Activated gamma-delta T cell treated with Interleukin-2 at 50 U/mL for 16 hours (primary cell): ENCODE results near the gene OR52A5.
"Not testable (repeated sequence)": the region's sequence is repeated elsewhere in the genome, so short reads cannot be mapped to it uniquely, and the experiment has no call there.

Source experiments
- DNase-seq: peaks from one replicate; pipeline ENCODE4 v3.0.0-alpha.2; 2020

The OR52A5 gene

DNA sequence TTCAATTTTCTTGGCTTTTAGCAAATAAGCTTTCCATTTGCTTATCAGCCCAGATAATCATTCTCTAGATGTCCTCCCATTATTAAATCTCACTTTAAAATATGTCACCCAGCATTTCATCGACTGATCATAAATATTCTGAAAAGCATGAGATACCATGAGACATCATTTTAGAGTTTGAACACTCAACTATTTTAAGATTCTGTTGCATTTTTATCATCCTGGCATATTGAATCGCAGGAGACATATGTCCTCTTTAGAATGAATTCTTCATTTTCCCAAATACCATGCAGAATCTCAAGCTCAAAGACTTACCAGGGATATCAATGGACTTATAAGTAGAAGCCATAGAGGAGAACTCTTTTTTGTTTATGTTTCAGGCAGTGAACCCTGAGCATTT, at the start of gene OR52A5:
Gene OR52A5 (minus strand): TSS at position 361 of the 400 bp plus-strand sequence. CDS start 5,714 bp downstream, outside the sequence.
- no peak for DNase-seq

DNA sequence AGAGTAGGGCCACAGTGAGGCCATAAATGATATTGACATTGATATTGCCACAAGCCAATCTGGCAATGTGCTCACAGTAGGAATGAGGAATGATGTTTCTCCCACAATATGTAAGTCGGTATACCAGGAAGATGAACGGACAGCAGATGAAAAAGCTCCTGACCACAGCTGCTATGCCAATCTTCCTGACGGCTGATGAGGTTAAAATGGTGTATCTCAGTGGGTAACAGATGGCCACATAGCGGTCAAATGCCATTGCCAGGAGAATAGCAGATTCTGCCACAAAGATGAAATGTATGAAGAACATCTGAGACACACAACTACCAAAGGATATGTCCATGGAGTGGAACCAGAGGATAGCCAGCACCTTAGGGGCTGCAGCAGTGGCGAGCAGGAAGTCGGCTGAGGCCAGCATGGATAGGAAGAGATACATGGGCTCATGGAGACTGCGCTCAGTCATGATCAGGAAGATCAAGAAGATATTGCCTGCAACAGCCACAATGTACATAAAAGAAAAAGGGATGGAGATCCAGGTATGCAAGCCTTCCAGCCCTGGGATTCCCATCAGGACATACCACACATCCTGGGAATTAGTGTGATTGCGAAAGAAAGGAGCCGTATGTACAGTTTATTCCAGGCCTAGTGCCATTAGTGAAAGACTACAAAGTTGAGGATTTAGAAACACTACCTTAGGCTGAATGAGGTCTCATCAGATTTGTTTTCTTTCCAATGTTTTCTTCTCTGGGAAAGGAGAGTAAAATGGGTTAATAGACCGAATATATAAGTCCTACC, 40.1 kb upstream of the OR52A5 start:
- no peak for DNase-seq

DNA sequence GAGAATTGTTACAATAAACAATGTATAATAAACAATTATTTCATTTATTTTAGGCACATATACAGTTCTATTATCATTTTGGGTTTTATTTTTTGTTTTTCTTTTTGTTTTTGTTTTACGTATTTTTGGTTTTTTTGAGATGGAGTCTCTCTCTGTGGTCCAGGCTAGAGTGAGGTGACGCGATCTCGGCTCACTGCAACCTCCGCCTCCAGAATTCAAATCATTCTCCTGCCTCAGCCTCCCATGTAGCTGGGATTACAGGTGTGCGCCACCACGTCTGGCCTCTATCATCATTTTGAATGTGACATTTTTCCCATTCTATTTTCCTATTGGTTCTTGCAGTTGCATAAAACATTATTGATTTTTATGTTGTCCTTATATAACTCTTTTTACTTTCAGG, 36.8 kb upstream of the OR52A5 start:
- DNase-seq, result no peak

DNA sequence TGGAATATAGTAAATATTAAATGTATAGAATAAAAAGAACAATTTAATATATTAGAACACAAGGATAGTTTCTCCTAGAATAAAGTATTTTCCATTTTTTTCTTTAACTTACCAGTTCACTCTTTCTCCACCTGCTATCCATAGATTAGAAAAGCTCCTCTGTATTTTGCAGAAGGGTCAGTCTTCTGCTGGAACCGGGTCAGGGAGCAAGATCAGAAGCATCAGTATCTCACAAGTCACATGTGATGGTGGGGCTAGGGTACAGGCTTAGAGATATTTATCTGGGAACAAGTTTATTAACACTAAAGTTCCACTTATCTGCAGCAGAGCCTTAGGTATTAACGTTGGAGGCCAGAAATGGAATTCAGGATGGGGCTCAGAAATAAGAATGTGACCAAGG, 33.7 kb upstream of the OR52A5 start:
- DNase-seq, result no peak

DNA sequence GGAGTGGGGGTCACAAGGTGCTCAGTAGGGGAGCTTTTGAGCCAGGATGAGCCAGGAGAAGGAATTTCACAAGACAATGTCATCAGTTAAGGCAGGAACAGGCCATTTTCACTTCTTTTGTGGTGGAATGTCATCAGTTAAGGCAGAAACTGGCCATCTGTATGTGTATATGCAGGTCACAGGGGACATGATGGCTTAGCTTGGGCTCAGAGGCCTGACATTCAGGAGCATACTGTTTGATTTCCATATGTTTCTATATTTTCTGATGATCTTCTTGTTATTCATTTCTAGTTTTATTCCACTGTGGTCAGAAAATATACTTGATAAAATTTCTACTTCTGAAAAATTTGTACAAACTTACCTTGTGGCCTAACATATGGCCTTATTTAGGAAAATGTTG, 27.7 kb upstream of the OR52A5 start:
- DNase-seq, result not testable (repeated sequence)

DNA sequence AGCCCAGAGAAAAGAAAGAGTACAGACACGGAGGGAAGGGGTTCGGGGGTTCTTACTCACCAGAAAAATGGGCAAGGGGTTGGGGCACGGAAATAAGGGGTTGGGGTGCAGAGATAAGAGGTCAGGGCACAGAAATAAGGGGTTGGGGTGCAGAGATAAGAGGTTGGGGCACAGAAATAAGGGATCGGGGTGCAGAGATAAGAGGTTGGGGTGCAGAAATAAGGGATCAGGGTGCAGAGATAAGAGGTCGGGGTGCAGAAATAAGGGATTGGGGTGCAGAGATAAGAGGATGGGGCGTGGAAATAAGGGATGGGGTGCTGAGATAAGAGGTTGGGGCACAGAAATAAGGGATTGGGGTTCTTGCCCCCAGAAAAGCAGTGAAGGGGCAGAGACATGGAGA, 26.7 kb upstream of the OR52A5 start:
- DNase-seq, result not testable (repeated sequence)

DNA sequence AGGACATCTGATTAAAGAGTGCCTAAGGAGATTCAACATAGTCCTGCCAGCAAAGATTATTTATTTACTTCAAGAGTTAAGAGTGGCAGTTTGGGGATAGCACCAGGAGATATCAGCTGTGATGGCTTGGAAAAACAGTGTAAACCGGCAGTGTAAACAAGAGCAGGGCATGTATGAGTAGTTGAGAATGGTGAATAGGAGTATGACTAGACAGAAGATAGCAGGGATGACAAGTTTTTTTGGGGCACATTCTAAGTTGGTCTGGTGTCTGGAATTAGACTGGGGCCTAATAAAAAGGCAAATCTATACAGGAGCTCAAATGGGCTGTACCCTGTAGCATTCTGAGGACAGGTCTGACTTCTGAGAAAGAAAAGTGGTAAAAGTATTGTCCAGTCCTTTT, 22.9 kb upstream of the OR52A5 start:
- not testable (repeated sequence) for DNase-seq

DNA sequence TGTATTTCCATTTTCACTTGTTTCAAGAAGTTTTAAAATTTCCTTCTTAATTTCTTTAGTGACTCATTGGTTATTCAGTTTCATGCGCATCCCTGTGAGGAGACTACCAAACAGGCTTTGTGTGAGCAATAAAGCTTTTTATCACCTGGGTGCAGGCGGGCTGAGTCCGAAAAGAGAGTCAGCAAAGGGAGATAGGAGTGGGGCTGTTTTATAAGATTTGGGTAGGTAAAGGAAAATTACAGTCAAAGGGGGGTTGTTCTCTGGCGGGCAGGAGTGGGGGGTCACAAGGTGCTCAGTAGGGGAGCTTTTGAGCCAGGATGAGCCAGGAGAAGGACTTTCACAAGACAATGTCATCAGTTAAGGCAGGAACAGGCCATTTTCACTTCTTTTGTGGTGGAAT, 22.1 kb upstream of the OR52A5 start:
- DNase-seq, result not testable (repeated sequence)

DNA sequence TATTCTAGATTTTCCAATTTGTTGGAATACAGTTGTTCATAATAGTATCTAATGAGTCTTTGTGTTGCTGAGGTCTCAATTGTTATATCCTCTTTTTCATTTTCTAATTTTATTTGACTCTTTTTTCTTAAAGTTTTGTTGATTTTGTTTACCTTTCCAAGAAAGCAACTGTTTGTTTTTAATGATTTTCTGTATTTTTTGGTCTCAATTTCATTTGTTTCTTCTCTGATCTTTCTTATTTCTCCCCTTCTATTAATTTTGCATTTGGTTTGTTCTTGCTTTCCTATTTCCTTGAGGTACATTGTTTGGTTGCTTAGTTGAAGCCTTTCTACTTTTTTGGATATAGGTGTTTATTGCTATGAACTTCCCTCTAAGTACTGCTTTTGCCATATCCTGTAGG, 21.6 kb upstream of the OR52A5 start:
- DNase-seq, result no peak

DNA sequence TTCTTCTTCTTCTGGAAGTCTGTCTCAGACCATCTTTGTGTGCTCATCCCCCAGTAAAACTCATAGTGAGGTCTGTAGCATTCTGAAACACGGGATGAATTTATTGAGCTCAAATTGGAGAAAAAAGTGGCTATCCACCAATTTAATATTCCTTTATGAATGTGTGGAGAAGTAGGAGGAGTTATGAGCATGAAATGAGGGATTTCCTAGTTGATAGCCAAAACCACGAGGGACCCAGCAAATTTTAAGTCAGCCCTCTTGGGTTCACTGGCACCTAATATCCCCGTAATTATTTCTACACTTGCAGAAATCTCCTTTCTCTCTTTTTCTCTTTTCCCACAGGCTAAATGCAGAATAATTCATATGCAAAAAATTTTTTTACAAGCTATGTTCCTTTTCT, 16.5 kb upstream of the OR52A5 start, which contains the start of gene OR52A1:
Gene OR52A1 (minus strand): TSS at position 101 of the 400 bp plus-strand sequence. CDS start 2,388 bp downstream, outside the sequence.
- no peak for DNase-seq

DNA sequence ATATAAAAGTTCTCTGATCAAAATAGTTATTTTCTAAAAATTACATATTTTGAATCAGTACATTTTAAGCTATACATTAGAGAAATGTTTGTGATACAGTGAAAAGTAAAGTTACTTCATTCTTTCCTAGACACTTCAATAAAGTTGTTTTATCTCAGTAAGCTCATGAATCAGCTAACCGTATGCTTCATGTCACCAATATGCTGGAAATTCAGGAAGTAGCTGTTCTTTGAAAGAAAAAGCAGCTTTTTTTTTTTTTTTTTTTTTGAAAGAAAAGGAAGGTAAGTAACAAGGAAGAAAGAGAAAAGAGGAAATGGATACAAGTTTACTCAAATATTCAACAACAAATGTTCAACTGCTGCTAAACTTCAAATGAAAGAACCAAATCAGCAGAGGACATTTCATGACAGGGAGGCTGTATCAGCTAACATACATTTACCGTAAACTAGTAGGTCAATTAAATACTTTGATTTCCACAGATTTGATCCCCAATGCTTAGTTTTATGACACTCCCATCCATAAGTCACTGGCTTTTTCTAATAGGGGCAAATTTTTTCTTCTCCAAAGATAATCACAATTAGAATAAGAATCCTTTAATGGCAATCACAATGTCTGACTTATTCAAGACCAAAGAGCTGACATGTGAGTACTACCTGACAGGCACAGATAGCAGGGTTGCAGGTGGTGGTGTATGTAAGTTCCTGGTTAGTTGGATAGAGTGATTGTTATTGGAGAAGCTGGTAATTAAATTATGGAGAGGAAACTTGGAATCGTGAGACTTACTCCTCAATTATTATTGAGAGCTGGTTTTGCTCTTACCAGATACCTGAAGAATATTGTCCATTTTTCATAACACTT, 15.6 kb upstream of the OR52A5 start:
- DNase-seq, result no peak

DNA sequence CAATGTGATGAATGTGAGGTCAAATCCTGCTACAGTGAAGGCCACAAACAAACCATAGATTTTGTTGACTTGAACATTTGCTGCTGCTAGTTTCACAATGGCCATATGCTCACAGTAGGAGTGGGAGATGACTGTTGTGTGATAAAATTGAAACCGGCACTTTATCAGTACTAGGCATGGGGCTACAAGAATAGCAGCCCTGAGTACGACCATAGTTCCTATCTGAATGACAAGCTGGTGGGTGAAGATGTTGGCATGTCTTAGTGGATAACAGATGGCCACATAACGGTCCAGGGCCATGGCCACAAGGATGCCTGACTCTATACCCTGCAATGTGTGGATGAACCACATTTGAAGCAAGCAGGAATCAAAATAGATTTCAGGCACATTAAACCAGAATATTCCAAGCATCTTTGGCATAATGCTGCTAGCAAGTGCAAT, 13.6 kb upstream of the OR52A5 start:
- no peak for DNase-seq

DNA sequence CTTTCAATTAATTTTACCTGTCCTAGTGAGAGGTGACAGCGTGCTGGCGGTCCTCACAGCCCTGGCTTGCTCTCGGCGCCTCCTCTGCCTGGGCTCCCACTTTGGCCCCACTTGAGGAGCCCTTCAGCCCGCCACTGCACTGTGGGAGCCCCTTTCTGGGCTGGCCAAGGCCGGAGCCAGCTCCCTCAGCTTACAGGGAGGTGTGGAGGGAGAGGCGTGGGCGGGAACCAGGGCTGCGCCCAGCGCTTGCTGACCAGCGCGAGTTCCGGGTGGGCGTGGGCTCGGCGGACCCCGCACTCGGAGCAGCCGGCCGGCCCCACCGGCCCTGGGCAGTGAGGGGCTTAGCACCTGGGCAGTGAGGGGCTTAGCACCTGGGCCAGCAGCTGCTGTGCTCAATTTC, 6.0 kb upstream of the OR52A5 start:
- DNase-seq, result not testable (repeated sequence)

DNA sequence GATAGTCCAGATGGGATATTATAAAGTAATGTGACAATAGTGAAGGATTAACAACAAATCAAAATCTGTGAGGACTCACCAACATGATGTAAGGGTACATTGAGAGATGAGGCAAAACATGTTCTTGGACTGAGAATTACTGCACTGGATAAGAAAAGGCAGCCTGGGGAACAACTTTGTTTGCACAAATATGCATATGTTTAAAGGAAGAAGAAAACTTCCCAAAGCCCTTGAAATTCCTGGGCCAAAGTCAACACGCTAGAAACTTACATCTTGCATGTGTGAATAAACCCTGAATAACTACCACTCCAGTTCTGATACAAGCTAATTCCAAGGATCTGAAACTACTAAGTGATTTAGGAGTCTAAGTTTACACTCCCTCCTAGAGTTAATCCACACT, 1.1 kb downstream of the OR52A5 start:
- no peak for DNase-seq

DNA sequence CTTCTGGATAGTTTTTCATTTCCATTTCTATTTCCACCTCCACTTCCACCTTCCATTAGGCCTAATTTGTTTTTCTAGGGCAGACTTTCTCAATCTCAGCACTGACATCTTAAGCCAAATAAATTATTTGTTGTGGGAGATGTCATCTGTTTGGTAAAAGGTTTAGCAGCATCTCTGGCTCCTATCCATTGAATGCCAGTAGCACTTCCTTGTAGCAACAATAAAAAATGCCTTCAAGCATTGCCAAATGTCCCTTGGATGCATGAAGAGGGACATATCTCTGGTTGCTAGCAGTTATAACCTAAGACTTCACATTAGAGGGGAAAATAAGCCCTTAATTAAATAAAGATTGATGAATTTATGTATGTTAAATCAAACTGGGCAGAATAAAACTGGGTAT, 1.9 kb downstream of the OR52A5 start:
- no peak for DNase-seq

DNA sequence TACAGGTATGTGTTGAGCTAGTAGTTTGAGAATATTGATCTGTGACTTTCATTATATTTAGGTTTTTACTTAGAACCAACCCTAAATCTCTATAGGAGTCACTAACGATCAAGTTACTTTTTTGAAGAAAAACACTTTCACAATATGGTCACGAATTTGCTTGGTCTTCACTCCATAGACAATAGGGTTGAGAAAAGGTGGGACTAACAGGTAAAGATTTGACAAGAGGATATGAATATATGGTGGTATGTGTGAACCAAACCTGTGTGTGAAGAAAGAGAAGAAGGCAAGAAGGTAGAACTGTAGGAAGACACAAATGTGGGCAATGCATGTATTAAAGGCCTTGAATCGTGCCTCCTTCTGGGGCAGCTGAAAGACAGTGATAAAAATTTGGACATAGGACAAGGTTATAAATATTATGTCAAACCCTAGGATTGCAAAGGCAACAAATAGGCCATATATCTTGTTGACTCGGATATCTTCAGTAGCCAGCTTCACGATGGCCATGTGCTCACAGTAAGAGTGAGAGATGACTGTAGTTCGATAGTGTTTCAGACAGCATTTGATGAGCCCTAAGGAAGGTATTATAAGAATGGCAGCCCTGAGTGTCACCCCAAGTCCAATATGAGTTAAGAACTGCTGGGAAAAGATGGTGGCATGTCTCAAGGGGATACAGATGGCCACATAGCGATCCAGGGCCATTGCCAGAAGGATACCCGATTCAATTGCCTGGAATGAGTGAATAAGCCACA, 6.4 kb downstream of the OR52A5 start:
- DNase-seq, result no peak

DNA sequence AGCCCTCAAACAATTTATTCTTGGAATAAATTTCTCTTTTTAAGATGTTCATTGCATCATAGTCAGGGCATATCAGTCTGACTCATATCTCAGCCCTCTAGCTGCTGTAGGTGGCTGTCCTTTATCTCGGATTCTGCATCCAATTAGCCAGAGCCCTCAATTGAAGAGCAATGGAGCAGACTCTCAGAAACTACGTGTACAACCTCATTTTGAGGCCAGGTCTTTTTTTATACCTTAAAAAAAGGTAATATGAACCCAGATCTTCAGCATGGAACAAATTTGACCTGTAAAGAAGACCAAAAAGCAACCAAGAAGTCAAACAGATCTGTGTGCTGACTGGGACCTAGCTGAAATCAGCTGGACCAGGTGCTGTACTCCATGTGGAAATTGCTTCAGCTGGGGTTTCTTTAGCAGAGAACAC, 8.7 kb downstream of the OR52A5 start:
- DNase-seq, result no peak

DNA sequence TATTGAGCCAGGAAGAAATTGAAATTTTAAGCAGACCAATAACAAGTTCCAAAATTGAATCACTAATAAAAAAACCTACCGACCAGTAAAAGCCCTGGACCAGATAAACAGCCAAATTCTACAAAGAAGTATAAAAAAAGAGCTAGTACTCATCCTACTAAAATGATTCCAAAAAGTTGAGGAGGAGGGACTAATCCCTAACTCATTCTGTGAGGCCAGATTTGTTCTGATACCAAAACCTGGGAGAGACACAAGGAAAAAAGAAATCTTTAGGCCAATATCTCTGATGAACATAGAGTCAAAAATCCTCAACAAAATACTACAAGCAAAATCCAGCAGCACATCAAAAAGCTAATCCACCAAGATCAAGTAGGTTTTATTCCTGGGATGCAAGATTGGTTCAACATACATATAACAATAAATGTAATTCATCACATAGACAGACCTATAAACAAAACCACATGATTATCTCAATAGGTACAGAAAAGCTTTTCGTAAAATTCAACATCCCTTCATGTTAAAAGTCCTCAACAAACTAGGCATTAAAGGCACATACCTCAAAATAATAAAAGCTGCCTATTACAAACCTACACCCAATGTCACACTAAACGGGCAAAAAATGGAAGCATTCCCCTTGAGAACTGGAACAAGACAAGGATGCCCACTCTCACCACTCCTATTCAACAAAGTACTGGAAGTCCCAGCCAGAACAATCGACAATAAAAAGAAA, 13.1 kb downstream of the OR52A5 start:
- DNase-seq, result no peak

DNA sequence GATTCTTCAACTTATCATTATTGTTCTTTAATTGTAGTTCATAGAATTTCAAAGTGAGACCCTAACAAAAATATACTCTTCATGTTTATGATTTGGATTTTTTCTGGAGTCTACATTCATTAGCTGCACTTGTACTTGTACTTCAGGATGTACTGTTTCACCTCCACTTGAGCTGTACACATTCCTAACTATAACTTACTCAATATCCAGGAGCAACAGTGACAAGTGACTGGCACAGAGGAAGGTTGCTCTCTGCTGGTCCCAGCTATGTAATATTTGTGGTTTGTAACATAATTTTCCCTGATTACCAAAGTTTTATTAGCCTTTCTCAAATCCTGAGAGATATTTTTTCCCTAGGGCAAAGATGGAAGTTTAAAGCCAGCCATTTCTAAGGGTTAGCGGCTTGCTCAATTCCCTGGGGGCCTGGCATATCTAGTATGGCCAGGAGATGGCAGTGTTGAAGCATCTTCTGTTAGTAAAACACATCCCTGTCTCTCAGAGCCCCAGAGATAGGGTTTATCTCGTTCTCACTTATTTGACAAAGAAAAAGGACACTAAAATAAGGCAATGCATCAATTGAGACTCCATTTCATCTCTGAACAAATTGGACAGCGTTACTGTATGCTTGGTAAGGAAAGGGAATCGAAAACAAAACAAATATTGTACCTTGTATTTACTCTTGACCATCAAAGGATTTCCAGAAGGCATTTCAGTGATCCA, 14.2 kb downstream of the OR52A5 start:
- peak; percentile 4 for DNase-seq

DNA sequence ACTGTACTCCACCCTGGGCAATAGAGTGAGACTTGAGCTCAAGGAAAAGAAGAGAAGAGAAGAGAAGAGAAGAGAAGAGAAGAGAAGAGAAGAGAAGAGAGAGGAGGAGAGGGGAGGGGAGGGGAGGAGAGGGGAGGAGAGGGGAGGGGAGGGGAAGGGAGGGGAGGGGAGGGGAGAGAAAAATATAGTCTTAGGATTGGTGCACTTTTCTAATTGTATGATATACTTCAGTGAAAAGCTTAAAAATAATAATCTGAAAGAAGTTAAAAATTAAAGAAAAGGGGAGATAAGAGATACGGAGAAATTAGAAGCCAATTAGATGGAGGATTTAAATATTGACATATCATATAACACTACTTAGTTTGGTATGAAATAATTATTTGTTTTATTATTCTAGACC, 19.3 kb downstream of the OR52A5 start:
- DNase-seq, result no peak

DNA sequence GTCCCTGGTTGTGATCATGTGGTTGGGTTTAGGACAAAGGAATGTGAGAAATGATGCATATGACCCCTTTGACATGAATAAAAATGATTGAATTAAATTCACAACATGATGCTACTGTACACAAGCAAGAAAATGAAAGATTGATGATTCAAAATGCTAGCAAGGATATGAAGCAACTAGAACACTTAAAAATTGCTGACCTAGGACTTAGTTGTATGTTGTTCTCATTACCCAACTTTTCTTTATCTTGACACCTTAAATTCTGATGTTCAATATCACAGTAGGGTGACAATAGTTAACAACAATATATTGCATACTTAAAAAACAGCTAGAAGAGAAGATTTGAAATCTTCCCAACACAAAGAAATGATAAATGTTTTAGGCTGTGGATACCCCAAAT, 20.6 kb downstream of the OR52A5 start:
- DNase-seq, result no peak

DNA sequence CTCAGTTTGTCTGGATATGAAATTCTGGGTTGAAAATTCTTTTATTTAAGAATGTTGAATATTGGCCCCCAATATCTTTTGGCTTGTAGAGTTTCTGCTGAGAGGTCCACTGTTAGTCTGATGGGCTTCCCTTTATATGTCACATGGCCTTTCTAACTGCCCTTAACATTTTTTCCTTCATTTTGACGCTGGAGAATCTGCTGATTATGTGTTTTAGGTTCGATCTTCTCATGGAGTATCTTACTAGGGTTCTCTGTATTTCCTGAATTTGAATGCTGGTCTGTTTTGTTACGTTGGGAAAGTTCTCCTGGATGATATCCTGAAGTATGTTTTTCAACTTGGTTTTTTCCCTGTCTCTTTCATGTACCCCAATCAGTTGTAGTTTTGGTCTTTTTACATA, 22.8 kb downstream of the OR52A5 start:
- DNase-seq, result no peak
